Suppressor macrophage (primary cell): Measurements from ENCODE around the gene LTBP1.
"Not testable (repeated sequence)": the region's sequence is repeated elsewhere in the genome, so short reads cannot be mapped to it uniquely, and the experiment has no call there.

ENCODE experiments used
- DNase-seq, 4 experiments: peaks; one replicate each; pipeline ENCODE4 v3.0.0-alpha.2; 2020 to 2022

The LTBP1 gene

GRCh38 chr2:32965523-32966171 lies 18.9 kb downstream of the LTBP1 start:
- peak in 1 of 4 experiments; percentile 11 for DNase-seq

GRCh38 chr2:32969444-32970162 lies 22.9 kb downstream of the LTBP1 start:
- DNase-seq, result no peak

- not testable (repeated sequence) for DNase-seq
Measured at GRCh38 chr2:32973772-32974171, 27.0 kb downstream of the LTBP1 start.

- no peak for DNase-seq
Measured at GRCh38 chr2:32976409-32977063, 29.8 kb downstream of the LTBP1 start.

GRCh38 chr2:32977228-32977758 lies 30.5 kb downstream of the LTBP1 start:
- no peak for DNase-seq

- no peak for DNase-seq
Measured at GRCh38 chr2:32981612-32982011, 34.9 kb downstream of the LTBP1 start.

- not testable (repeated sequence) for DNase-seq
Measured at GRCh38 chr2:32983193-32983924, 36.6 kb downstream of the LTBP1 start.

GRCh38 chr2:32986480-32986879 lies 39.7 kb downstream of the LTBP1 start:
- DNase-seq, result no peak

- no peak for DNase-seq
Measured at GRCh38 chr2:32988525-32988924, 41.8 kb downstream of the LTBP1 start.

- DNase-seq, result no peak
Measured at GRCh38 chr2:32990556-32990955, 43.8 kb downstream of the LTBP1 start.

GRCh38 chr2:32991091-32991845 lies 44.5 kb downstream of the LTBP1 start:
- DNase-seq, result no peak

GRCh38 chr2:32993005-32993539 lies 46.3 kb downstream of the LTBP1 start:
- DNase-seq, result no peak

- no peak for DNase-seq
Measured at GRCh38 chr2:32997705-32998104, 51.0 kb downstream of the LTBP1 start.

- no peak for DNase-seq
Measured at GRCh38 chr2:33000986-33001385, 54.2 kb downstream of the LTBP1 start.

GRCh38 chr2:33001823-33002222 lies 55.1 kb downstream of the LTBP1 start:
- DNase-seq, result no peak

- no peak for DNase-seq
Measured at GRCh38 chr2:33002863-33003262, 56.1 kb downstream of the LTBP1 start.

- DNase-seq, result no peak
Measured at GRCh38 chr2:33005057-33005456, 58.3 kb downstream of the LTBP1 start.

GRCh38 chr2:33008716-33009115 lies 62.0 kb downstream of the LTBP1 start:
- no peak for DNase-seq

GRCh38 chr2:33009249-33009648 lies 62.5 kb downstream of the LTBP1 start:
- no peak for DNase-seq

- no peak for DNase-seq
Measured at GRCh38 chr2:33011373-33011772, 64.6 kb downstream of the LTBP1 start.

GRCh38 chr2:33011941-33012340 lies 65.2 kb downstream of the LTBP1 start:
- DNase-seq, result no peak

GRCh38 chr2:33013684-33014110 lies 66.9 kb downstream of the LTBP1 start:
- DNase-seq, result no peak
